GM10847 (cell line): ENCODE data around the gene FAM107B.

Source experiments
- POLR2A ChIP-seq: IDR thresholded peaks from 2 replicates; pipeline ENCODE4 v1.6.1; 2011; ENCODE audit not compliant: insufficient read length; ENCODE audit errors: extremely low read depth

Gene FAM107B

GRCh38 chr10:14648005-14648765 lies 126.5 kb downstream of the FAM107B start:
- no peak for TF ChIP-seq POLR2A

GRCh38 chr10:14645239-14645960 lies 129.3 kb downstream of the FAM107B start:
- no peak for TF ChIP-seq POLR2A

- TF ChIP-seq POLR2A = no peak
Observed at GRCh38 chr10:14639637-14640036, 135.1 kb downstream of the FAM107B start.

- TF ChIP-seq POLR2A = no peak
Observed at GRCh38 chr10:14635043-14635710, 139.5 kb downstream of the FAM107B start.

GRCh38 chr10:14625765-14626525 lies 148.8 kb downstream of the FAM107B start:
- no peak for TF ChIP-seq POLR2A

- no peak for TF ChIP-seq POLR2A
Observed at GRCh38 chr10:14625192-14625631, 149.5 kb downstream of the FAM107B start.

GRCh38 chr10:14624600-14624999 lies 150.1 kb downstream of the FAM107B start:
- no peak for TF ChIP-seq POLR2A

- TF ChIP-seq POLR2A = no peak
Observed at GRCh38 chr10:14623931-14624330, 150.8 kb downstream of the FAM107B start.

- no peak for TF ChIP-seq POLR2A
Observed at GRCh38 chr10:14621037-14621436, 153.7 kb downstream of the FAM107B start.

GRCh38 chr10:14618674-14619073 lies 156.0 kb downstream of the FAM107B start:
- TF ChIP-seq POLR2A = no peak

GRCh38 chr10:14617852-14618251 lies 156.8 kb downstream of the FAM107B start:
- TF ChIP-seq POLR2A = no peak

- TF ChIP-seq POLR2A = no peak
Observed at GRCh38 chr10:14616955-14617730, 157.6 kb downstream of the FAM107B start.

GRCh38 chr10:14616465-14616864 lies 158.2 kb downstream of the FAM107B start:
- TF ChIP-seq POLR2A = no peak

- no peak for TF ChIP-seq POLR2A
Observed at GRCh38 chr10:14613588-14613920, 161.1 kb downstream of the FAM107B start.
